Central memory CD4-positive, alpha-beta T cell (primary cell): ENCODE results near the gene TMPRSS11D.

Experiments used
- DNase-seq: peaks from one replicate; pipeline ENCODE4 v3.0.0; 2022
- total RNA-seq, 3 experiments: gene quantifications; one replicate each; lab custom pipeline; 2026; lab: John Stamatoyannopoulos, UW

The TMPRSS11D gene, protein sequence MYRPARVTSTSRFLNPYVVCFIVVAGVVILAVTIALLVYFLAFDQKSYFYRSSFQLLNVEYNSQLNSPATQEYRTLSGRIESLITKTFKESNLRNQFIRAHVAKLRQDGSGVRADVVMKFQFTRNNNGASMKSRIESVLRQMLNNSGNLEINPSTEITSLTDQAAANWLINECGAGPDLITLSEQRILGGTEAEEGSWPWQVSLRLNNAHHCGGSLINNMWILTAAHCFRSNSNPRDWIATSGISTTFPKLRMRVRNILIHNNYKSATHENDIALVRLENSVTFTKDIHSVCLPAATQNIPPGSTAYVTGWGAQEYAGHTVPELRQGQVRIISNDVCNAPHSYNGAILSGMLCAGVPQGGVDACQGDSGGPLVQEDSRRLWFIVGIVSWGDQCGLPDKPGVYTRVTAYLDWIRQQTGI
- total RNA-seq, result 0 reads per million in 3 experiments

DNA sequence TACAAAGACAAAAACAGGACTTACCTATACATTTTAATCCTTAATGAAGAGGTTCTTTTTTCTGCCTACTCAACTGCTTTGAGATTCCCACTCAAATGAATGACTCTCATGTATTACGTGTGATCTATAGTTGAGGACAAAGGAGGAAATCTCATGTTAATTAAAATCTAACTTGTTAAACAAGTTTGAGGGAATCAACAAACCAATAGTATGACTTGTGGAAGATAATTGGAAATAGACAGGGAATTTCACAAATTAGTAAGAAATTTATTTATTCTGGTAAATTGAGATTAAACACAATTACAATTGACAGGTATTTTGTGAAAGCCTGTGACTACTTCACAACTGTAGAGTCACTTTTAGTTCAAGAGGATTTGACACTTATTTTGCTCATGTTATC is at the start of gene TMPRSS11D:
Gene TMPRSS11D (minus strand): TSS at position 101 of the 400 bp plus-strand sequence. CDS start 69 bp downstream, at position 32.
- no peak for DNase-seq

DNA sequence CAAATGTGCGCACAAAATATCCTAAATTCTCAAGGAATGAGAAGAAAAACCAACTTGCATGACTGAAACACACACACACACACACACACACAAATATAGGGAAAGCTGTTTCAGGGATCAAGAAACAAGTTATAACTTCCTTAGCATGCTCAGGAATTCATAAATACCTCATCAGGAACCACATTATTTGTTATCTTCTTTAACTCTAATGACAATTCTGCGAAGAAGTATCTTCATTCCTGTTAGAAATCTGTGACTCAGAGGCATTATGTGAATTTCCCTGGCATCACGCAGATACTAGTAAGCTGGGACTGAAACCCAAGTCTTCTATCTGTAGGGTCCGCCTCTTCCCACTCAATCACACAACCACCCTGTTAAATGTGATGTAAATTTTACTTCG is 49.2 kb upstream of the TMPRSS11D start:
- no peak for DNase-seq

DNA sequence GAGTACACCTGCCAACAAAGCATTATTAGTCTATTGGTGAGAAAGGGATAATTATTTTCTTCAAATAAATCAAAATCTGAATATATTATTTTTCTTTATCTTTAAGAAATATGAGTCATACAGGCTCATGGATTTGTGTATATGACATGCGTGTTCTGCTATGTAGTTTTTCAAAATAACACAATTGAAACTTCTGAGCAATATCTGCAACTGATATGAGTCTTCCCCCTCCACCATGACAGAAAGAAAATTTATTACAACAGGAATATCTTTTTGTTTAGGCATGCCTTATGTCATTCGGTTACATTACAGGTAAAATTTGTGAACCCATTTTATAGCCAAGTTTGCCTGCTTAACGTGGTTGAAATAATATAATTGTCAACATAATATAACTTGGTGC is 47.5 kb upstream of the TMPRSS11D start:
- no peak for DNase-seq

DNA sequence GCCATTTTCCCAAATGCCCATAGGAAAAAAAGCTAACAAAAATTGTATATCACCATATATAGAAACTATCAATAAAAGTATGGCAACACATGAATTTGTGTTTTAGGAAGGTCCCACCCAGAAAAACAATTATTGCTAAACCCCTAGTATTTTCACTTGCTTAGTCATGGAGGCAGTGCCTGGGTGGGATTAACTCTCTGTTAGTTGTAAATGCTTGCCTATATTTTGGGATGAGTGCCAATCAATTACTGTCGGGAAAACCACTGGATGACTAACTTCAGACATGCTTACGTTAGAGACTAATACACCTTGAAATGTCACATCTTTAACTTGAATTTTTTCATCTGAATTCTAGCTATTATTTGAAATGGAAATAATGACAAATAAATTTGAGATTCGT is 45.6 kb upstream of the TMPRSS11D start:
- DNase-seq, result no peak

DNA sequence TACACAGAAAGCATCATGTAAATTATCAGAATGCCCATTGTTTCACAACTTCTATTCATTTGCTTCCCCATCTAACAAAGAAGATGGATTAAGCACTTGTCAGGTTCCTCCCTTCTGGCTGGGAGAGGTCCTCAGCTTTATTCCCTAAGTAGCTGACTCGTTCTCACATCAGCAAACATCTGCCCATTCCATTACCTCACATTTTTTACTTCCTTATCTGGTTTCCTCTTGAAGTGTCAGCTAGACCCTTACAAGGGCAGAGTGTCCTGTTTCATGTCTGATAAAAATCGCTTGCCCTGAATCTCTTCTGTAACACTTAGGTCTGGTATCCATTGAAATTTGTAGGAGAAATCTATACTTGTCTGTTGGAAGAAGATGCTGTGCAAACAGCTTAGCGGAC is 44.7 kb upstream of the TMPRSS11D start:
- no peak for DNase-seq

DNA sequence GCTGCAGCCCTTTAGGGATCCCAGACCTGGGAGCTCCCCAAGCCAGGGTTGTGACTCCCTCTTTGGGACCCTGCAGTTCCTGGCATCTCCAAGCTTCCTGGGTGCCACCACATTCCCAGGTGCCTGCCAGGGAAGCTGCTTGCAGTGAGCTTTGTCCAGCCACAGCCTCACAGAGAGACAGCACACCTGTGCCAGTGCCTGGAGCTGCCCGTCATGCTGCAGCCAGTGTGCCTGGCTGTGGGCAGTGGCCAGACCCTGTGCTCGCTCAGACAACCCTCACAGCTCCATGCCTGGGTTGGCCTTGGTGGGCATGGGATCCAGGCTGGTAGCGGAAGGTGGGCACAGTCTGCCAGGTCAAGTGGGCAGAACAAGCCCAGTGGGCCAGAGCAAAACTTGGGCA is 43.4 kb upstream of the TMPRSS11D start:
- DNase-seq, result no peak

DNA sequence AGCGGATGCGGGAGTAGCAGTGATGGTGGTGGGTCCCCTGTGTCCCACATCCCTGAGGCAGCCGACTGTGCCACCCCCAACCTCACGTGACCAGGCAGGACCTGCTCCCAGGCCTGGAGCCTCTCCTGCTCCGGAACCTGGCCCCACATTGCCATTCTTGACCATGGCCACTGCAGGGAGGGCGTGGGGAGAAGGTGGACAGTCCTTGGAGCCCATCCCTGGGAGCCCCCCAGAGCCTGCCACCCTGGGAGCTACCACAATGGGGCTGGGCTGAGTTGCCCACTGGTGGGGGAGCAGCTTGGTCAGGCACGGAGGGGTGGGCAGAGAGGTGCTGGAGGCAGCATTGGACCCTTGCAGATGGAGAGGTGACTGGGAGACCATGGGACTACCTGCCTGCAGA is 42.7 kb upstream of the TMPRSS11D start:
- no peak for DNase-seq

DNA sequence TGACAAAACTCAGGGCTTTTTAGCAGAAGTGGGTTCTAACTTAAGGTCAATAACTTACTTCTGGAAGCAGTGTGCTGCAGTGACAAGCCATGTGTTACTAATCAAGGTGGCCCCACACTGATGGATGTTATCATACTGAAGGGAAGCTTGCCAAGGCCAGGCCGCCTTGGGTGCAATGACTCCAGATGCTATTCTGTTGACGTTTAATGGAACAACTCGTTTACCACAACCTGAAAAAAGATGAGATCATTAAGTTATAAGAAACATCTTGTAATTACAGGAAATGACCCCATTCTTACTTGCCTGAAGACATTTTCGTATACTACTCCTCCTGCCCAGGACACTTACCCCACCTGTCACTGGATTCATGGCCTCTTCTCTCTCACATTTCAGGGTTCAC is 38.9 kb upstream of the TMPRSS11D start:
- DNase-seq, result no peak

DNA sequence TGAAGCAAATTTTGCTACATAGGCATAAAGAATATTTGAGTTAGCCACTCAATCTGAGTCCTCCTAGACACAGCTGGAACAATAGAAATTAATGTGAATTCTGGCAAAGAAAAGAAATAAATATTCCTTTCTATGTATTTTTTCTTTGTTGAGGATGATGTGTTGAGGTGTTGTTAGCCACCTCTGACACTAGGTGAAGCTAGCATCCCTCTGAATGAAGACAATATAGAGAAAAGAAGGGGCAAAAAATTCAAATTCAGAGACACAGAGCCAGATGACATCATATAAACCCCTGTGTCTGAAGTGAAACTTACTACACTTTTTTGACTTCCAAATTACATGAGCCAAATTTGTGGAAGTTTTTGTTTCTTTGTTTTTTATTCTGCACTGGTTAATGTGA is 34.6 kb upstream of the TMPRSS11D start:
- no peak for DNase-seq

DNA sequence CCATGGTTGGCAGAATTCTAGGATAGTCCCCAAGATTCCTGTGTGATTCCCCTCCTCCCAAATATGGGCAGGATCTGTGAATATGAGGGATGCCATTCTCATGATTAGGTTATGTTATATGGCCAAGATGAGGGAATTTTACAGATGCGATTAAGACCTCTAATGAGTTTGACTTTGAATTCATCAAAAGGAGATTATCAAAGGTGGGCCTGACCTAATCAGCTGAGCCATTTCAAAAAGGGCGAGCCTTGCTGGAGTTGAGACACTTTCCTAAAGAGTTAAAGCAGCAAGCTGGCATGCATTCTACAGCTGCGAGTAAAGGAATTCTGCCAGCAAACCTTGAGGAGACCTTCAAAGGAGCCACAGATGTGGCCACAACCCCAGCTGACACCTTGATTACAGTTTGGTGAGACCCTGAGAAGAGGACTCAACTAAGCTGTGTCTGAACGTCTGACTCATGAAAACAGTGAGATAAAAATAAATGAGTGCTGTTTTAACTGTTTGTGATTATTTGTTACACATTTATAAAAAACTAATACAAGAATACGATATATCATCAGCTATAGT is 31.7 kb upstream of the TMPRSS11D start:
- no peak for DNase-seq

DNA sequence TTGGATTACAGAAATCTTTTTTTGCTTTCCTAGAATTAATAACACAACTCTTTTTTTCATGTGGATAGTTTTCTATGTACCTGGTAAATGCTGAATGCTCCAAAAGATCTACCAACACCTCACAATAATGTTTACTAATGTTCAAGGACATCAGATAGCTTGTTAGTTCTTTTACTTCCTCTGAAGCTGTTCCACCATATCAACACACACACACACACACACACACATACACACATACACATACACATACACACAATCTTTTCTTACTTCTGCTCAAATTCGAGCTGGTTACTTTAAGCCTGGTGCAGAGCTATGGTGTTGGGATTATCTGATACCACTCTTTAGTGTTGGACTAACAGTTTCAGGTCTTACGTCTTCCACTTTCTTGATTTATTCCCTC is 28.3 kb upstream of the TMPRSS11D start:
- no peak for DNase-seq

DNA sequence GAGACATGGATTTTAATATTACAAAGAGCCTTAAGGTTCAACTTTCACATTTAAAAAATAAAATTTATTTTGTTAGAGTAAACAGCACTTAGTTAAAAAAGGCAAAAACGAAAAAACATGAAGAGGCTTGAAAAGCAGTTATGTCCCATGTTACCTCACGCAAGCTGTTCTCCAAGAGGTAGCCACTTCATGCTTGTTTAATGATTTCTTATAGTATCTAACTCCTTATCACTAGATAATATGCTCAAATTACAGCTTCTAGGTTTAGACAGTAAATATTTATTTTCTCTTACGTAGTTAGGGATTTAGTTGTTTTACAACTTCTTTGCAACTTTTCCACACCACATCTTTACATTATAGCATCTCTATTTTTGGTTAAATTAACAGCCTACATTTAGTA is 27.8 kb upstream of the TMPRSS11D start:
- DNase-seq, result no peak

DNA sequence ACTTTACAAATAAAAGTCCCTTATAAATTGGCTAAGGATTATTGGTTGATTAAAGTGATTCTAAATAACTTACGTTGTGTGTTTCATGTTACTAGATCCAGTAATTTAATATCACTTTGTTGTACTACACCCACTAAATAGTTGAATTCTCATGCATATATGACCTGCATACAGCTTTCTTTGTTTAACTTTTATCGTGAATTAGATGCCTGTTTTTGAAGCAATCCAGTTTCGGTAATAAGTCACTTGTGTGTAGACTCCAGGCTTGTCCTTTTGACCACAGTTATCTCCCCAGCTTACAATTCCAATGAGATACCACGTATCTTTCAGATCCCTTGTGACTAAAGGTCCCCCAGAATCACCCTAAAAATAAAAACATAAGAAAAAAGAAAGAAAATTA is 27.3 kb upstream of the TMPRSS11D start:
- no peak for DNase-seq

DNA sequence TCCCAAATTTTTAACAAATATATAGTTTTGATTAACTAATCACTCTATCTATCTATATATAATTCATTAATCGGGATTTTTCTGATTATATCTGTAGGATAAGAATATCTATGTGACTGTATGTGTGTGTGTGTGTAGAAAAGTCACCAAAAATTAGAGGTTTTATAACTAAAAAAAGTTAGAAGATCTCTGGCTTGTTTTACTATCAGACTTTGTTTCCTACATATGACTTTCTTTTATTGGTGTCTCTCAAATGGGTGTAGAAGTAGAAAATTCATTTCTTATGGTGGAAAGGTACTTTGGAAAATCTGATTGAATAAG is 26.7 kb upstream of the TMPRSS11D start:
- no peak for DNase-seq

DNA sequence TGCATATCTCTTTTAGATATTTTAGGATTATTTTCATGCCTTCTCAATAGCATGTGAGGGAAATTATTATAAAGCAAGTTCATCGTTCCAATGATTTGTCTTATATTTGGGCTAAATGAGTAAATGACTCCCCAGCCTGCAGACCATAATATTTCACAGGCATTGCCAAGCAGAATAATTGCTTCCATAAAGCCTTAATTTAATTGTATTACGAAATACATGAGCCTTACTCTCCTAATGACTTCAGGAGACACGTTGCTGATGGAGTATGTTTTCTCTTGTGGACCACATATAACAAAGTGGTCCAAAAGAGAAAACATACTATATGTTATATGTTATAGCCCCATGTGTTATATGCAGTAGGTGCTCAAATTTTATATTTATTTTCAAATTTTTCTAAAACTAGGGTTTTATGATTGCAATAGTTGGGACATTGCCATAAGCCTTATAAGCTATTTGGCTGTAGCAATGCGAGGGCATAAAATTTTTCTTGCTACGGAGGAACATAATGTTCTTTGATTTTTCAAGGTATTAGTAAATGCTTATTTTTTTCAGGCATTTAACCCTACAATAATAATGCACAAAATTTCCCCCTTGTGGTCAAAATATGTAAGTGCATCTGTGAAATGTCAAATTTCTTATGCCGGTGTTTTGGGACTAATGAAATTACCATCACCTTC is 26.2 kb upstream of the TMPRSS11D start:
- no peak for DNase-seq

DNA sequence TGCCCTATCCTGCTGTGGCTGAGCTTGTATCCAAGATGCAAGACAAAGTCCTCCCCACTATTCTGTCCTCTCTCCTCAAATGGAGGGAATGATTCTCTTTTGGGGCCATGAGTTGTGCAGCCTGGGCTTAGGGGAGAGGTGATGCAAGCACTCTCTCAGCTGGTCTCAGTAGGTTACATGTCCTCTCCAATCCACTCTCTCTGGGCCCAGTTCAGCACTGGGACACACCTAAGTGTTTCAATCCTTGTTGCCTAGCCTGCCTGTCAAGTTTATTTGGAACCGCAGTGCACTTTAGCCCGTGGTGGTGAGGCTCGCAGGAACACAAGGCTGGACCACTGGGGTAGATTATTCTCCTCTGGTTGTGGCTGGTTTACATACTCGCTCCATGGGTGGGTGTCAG is 23.8 kb upstream of the TMPRSS11D start:
- no peak for DNase-seq

DNA sequence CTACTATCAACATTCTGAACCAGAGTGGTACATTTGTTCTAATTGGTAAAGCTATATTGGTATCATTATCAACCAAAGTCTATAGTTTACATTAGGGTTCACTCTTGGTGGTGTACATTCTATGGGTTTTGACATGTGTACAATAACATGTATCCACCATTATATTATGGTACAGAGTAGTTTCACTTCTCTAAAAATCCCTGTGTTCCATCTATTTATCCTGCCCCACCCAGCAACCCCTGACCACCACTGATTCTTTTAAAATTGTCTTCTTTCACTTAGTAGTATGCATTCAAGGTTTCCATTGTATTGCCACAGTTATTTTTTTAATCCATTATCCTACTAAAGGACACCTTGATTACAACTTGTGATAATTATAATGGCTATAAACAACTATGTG is 15.3 kb upstream of the TMPRSS11D start:
- DNase-seq, result no peak

DNA sequence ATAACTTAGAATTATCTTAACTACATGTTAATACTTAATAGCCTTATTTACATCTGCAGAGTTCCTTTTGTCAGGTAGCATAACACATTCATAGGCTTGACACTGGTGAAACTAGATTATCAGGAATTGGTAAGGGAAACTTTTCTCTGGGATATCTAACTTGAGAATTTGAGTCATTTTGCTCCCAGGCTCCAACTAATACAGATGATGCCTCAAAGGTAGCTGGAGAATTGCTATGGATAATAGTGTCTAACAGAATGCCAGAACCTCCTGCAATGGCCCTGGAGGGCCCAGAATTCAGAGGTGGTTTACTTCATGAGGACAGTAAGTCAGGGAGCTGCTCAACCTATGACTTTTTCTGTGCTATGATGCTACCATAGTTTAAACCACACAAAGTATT is 13.9 kb upstream of the TMPRSS11D start:
- no peak for DNase-seq

DNA sequence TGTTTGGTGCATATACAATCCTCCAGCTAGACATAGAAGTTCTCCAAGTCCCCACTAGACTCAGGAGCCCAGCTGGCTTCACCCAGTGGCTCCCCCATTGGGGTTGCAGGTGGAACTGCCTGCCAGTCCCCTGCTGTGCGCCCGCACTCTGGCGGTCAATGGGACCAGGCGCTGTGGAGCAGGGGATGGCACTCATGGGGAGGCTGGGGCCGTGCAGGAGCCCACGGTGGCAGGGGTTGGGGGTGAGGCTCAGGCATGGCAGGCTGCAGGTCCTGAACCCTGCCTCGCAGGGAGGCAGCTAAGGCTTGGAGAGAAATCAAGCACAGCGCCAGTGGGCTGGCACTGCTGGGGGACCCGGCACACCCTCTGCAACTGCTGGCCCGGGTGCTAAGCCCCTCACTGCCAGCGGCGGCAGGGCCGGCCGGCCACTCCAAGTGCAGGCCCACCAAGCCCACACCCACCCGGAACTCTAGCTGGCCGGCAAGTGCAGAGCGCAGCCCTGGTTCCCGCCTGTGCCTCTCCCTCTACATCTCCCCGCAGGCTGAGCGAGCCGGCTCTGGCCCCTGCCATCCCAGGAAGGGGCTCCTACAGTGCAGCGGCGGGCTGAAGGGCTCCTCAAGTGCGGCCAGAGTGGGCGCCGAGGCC is 12.7 kb upstream of the TMPRSS11D start:
- DNase-seq, result no peak

DNA sequence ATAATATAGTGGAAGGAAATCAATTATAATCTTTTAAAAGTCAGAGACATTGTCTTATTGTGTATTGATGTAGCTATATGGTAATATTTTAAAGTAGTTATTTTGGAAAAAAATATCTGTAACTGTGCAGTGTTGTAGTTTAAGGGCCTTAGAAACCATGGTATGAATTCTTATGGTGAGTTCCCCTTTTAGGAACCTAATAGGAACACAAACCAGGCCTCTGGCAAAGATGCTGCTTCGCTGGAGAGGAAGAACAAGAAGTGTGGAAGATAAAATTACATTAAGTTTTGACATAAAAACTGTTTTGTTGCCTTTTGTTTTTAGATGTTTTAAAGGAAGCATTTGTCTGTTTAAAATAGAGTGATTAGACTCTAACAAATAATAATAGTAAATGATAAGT is 10.9 kb upstream of the TMPRSS11D start:
- no peak for DNase-seq

DNA sequence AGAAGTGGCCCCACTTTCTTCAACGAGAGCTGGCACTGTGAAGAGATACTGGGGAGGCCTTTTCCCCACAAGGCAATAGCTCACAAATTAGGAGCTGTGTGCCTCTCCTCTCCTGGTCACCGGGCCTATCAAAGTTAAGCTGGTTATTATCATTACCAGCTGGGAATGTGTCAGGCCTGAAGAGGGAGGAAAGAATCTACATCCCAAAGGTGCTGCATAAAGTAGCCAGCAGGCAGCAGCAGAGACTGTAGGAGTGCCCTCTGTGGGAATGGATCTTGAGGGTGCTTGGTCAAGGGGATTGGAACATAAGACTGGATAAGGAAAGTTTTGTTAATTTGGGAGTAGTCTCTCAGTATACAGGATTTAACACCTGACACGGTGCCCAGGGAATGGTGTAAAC is 9.1 kb upstream of the TMPRSS11D start:
- DNase-seq, result no peak

DNA sequence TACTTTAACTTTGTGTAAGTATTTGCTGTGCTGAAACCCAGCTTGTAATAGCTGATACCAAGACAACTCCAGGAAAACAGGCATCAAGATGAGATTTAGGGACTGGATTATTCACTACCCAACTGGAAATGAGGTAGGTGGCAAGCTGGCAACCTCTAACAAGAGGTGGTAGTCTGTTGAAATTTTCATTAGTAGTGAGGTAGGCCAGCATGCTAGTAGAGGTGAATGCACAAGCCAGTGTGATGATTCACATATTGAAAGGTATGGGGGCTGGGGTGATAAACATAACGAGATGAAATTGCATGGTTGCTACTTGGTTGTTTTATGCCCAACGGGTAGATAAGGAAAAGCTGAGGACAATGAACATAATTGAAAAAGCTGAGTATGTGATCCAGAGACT is 8.5 kb upstream of the TMPRSS11D start:
- no peak for DNase-seq

DNA sequence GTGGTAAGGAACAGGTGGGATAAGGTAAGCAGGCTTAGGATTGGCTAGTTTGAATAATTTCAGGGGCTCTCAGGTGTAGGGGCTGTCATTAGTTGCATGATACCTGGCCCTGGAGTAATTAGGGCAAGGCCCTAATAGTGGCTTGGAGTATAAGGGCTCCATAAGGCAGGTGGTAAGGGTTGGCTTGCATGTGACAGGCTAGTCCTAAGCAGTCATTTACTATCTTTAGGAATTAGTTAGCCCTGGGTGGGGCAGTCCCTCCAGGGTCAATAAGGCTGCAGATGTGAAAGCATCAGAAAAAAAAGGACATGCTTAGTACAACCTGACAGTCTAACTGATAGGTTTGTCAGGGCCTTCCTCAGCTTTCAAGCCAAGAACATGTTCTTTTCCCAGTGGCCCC is 7.8 kb upstream of the TMPRSS11D start:
- DNase-seq, result no peak

DNA sequence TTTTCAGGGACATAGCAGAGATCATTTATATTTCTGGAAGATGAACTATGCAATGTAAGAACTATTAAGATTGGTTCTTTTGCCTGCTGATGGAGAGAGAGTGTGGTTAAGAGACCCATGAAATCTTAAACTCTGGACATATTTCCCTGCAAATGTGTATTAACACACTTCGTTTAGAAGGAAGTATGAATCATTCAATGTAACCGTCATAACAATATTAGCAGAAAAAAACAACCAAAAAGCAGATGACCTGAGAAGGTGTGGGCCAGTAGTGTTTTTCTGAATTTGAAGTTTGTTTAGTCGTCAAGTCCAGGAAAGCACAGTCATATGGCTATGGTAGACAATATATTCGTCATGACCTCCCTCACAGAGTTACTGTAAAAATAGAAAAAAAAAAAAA is 2.5 kb upstream of the TMPRSS11D start:
- DNase-seq, result no peak
